ENCODE results near the gene FBXW10.
"Not testable (repeated sequence)": the region's sequence is repeated elsewhere in the genome, so short reads cannot be mapped to it uniquely, and the experiment has no call there.

Gene FBXW10

DNA sequence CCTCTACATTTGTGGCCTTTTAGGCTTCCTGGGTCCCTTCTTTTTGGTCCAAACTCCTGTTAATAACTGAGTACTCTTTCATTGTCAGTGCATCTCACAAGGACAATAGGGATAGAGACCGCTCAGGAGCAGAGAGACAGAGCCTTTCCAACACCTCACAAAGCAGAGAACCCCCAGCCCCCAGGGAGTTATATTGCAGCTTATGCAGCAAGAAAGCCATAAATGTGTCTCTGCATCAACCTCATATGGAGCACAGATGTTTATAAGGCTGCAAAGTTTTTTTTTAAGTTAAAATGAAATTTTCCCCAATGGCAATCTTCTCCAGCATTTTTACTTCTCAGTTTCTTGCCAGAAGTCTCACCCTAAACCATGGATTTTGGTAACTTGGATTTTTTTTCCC is 6.4 kb downstream of the FBXW10 start:
- not testable (repeated sequence) for DNase-seq (ENCODE audit: low read depth)

DNA sequence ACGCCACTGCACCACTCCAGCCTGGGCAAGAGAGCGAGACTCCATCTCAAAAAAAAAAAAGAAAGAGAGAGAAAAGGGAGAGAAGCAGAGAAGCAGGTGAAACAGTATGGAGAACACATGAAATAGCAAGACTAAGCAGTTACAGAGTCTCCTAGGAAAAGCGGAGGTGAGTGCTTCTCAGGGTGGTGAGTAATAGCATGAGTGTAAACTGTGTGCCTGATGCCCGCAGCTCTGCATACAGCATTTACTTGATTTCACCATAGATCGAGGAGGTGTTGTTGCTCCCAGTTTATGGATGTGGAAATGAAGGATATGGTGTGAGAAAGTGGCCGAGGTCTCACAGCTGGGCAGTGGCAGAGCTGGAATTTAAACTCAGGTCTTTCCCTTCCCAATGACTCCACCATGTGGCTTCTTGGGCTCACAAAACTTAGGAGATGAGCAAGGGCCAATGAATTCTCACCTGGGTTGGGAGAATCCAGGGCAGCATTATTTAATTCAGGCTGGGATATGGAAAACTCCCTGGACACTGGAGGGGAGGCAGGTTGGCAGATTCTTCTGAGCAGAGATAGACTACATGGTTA is 10.1 kb downstream of the FBXW10 start:
- DNase-seq (ENCODE audit: low read depth): not testable (repeated sequence)

DNA sequence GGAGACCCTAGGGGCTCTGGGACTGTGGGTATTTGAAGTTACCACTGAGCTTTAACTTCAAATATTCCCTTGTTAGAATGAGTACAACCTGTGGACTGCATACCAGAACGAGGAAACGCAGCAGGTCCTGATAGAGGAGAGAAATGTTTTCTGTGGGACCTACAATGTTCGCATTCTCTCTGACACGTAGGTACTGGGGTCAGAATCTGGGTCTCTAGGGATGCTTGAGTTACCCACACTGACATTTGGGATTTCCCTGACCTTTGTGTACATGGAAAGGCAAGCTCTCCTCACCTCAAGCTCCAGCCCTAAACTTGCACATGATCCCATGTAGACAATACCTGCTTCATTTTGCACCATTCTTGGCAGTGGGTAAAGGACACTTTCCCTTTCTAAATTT is 12.1 kb downstream of the FBXW10 start:
- not testable (repeated sequence) for DNase-seq (ENCODE audit: low read depth)

DNA sequence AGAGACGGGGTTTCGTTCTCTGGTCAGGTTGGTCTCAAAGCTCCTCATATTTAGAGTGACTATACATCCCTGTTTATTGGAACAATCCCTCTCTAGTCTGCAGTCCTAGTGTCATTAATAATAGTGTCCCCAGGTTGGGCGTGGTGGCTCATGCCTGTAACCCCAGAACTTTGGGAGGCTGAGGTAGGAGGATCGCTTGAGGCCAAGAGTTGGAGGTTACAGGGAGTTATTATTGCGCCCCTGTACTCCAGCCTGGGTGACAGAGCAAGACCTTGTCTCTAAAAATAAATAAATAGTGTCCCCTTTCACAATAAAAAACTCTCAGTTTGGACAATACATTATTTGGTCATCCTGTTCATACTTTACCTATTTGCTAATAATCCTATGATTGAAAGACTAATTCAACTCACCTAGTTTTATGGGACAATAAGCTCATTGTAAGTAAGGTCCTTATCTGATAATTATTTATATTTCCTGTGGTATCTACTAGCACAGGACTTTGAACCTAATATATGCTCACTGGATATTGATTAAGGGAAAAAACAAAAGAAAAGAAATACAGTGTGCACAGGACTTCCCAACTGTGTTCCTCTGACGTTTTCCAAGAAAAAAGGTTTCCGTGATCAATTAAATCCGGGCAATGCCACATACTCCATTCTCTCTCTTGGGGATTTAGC is 13.7 kb downstream of the FBXW10 start:
- DNase-seq (ENCODE audit: low read depth): not testable (repeated sequence)

DNA sequence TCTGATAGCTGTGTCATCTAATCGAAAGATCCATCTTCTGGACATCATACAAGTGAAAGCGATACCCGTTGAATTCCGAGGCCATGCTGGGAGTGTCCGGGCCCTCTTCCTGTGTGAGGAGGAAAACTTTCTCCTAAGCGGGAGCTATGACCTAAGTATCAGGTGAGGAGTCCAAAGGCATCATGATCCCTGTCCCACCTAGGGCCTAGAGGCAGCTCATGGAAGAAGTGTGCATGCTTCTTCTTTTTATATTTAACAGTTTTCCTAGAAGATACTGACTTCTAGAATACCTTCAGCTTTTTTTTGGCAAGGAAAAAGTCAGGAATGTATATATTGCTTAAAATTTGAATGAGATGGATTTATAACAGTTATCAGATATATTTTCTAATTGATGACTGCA is 14.5 kb downstream of the FBXW10 start:
- DNase-seq (ENCODE audit: low read depth): not testable (repeated sequence)

DNA sequence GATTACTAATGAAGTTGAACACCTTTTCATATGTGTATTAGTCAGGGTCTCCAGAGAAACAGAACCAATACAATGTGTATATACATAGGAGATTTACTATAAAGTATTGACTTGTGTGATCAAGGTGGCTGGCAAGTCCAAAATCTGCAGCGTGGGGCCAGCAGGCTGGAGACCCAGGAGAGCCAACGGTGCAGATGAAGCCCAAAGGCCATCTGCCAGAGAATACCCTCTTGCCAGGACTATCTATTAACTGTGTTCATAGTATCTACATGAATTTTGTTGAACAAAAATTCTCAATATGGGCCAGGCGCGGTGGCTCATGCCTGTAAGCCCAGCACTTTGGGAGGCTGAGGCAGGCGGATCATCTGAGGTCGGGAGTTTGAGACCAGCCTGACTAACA is 16.4 kb downstream of the FBXW10 start:
- DNase-seq (ENCODE audit: low read depth): not testable (repeated sequence)

DNA sequence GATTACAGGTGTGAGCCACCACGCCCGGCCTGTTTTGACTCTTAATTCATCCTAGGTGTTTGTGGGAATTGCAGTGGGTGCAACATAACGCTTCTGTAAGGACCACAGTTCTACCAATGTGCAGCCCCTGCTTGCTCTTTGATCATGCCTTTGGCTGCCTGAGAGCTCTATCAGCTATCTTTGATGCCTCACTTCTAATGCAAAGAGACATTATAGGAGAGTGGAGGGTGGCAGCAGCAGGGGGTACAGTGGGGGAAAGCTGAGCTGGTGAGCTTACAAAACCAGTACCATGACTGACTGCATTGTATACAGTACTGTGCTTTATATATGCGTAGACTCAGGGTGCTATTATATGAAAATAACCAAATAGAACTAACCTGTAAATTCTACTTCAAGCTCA is 26.7 kb downstream of the FBXW10 start:
- DNase-seq (ENCODE audit: low read depth): not testable (repeated sequence)

DNA sequence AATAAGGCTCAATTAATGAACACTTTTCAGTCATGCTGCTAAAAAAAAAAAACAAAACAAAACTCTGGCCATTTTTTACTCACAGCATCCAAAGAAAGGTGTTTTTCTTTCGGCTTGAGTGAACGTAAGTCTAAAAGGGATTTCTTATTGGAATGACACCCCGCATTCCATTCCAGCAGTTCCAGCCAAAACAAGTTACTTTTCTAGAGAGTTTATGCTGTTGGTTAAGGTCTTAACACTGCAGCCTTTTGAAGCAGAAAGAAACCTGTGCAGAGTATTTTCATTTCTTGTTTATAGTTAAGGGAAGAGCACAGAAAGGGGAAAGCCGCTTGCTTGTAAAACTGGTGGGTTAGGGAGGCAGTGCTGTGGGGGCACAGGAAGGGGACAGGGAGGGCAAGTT is 27.2 kb downstream of the FBXW10 start:
- not testable (repeated sequence) for DNase-seq (ENCODE audit: low read depth)

DNA sequence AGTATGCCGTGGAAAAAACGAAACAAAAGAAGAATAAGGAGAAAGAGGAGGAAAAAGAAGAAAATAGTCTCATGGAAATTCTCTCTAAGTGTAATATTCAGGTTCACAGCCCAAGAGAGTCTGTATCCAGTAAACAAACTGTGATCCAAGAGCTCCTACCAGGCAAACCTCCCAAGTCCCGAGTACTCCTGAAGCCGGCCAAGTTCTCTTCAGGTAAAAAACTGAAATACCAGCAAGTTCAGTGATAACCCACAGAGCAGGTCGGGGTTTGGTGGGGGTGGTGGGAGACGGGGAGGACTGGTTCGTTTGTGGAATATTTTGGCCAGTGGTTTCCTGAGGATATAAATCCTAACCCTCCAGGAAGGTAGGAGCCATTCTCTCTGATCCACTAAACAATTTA is 28.6 kb downstream of the FBXW10 start:
- DNase-seq (ENCODE audit: low read depth): no peak

DNA sequence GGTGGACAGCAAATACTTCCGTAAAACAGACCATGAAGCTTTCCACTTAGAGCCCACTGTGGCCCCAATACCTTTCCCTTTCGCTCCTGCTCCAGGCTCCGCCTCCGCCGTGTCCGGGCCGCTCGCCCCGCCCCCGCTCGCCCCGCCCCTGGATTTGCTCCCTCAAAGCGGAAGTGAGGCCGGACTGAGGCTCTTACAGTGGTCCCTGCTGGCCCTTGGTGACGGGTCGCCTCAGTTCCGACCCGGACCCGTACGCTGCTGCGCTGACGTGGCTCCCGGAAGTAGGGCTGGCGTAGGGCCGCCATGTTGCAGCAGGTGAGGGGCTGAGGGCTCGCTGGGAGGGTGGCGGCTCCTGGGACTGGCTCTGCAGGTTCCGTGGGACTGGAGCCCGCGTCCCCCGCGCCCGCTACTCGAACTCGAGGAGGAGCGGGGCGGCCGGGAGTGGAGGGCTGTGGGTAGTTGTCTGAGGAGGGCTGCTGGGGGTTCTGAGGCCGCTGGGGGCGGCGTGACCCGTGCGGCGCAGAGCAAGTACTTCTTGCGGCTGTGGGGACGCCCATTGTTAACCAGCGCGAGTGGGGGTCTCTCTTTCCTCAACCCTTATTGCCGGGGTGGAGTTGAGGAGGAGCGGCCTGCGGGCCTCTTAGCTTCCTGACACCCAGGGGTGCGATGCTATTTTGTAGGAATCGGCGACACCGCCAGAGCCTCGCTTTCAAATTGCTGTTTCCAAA is 37.3 kb downstream of the FBXW10 start, which contains the start of gene TVP23B:
Gene TVP23B (plus strand): TSS at position 193 of the 728 bp plus-strand sequence. CDS start 111 bp downstream, at position 304.
- DNase-seq (ENCODE audit: low read depth): peak; percentile 97

DNA sequence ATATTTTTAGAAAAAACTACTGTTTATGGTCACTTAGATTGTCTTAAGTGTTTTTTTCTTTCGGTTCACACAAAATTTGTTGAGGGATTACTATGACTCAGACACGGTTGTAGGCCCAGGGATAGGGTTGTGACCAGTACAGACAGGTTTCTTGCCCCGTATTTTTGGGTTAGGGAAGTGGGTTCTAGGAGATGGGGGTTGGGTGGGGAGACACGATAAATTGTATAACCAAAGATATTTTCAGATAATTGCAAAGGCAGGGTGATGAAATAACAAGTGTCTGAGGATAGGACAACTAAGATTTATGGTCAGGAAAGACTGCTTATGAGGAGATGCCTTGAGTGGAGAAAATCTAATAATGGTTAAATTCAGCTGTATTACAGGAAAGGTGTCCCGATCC is 38.0 kb downstream of the FBXW10 start:
- DNase-seq (ENCODE audit: low read depth): not testable (repeated sequence)

DNA sequence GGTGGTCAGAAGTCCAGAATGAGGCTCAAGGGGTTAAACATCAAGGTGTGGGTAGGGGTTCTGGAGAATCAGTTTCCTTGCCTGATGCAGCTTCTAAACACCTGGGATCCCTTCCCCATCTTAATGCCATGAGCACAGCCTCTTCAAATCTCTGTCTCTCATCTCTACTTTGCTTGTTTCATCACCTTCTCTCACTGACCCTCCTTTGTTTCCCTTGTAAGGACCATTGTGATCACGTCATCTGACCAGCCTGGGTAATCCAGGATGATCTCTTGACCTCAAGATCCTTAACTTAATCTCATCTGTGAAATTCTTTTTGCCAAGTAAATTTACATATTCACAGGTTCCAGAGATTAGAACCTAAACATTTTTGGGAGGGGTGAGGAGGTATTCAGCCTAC is 42.1 kb downstream of the FBXW10 start:
- not testable (repeated sequence) for DNase-seq (ENCODE audit: low read depth)

DNA sequence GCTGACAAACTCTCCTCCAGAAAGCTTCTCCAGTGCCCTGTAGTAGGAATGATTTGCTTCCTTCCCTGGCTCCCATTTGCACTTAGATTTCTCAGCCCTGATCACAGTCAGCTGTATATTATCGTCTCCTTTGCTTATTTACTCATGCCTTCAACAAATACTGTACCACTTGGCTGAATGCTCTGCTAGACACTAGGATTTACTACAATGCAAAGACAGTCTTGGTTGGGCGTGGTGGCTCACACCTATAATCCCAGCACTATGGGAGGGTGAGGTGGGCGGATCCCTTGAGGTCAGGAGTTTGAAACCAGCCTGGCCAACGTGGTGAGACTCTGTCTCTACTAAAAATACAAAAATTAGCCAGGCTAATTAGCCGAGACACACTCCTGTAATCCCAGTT is 43.0 kb downstream of the FBXW10 start:
- DNase-seq (ENCODE audit: low read depth): not testable (repeated sequence)

DNA sequence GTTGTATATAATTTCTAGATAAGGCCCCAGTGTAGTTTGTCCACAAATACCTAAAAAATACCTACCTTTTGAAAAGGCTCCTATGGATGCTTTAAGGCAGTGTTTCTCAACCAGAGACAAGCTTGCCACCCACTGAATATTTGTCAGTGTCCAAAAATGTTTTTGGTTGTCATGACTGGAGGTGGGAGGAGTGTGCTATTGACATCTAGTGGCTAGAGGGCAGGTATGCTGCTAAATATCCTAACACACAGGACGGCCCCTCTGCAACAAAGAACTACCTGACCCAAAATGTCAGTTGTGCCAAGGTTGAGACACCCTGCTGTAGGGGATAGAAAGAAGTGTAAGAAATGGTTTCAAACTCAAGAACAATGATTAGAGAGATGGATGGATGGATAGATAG is 47.5 kb downstream of the FBXW10 start:
- not testable (repeated sequence) for DNase-seq (ENCODE audit: low read depth)

DNA sequence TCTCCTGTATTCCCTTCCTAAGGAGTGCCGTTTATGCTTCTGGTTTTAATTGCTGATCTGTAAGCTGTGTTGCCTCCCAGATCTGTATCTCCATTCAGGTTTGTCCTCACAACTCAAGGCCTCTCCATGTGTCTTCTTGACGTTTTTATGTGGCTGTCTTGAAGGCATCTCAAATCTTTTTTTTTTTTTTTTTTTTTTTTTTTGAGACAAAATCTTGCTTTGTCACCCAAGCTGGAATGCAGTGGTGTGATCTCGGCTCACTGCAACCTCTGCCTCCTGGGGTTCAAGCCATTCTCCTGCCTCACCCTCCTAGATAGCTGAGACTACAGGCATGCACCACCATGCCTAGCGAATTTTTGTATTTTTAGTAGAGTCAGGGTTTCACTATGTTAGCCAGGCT is 51.0 kb downstream of the FBXW10 start:
- DNase-seq (ENCODE audit: low read depth): not testable (repeated sequence)

DNA sequence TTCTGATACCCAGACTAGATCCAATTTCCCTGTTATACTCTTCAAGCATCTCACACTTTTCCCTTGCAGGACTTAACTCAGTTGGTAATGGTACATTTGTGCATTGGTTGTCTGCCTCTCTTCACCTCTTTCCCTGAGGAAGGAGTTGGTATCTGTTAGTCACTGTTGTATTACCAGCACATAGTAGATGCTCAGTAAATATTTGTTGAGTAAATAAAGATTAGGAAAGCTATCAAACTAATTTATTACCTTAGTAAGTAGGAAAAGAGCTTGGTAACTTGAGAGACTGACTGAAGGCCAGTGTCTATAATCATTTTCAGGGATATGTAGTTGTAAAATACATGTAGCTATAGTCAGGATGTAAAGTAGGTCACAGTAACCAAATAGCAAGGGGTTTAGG is 53.0 kb downstream of the FBXW10 start:
- not testable (repeated sequence) for DNase-seq (ENCODE audit: low read depth)

DNA sequence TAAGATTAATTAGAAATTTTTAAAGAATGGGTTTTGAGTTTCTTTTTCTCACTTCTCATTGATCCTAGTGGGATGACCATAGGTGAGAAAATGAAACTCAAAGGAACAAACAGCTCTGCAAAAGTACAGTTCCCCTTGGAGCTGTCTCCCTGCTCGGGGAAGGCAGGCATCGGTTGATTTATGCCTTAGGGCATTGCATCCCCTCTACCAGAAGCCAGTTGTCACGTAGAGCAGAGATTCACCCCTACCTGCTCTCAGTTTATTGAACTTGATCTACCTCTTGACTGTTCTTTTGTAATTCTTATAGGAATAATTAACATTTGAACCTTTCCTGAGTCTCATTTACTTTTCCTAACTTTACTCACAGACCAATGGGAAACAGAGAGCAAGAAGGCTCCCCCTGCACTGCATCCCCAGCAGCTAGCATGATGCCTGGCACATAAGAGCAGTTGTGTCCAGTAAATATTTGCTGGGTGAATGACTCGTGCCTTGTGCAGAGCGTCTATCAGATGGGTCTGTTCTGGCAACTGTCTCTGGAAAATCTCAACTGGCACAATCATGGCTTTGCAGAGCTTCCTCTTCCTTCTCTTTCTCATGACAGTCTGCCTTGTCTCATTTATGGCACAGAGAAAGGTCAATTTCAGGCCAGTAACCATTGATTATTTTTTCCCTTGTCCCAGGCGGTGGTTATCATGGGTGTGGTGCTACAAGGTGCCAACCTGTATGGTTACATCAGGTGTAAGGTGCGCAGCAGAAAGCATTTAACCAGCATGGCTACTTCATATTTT is 59.8 kb downstream of the FBXW10 start:
- DNase-seq (ENCODE audit: low read depth): not testable (repeated sequence)

DNA sequence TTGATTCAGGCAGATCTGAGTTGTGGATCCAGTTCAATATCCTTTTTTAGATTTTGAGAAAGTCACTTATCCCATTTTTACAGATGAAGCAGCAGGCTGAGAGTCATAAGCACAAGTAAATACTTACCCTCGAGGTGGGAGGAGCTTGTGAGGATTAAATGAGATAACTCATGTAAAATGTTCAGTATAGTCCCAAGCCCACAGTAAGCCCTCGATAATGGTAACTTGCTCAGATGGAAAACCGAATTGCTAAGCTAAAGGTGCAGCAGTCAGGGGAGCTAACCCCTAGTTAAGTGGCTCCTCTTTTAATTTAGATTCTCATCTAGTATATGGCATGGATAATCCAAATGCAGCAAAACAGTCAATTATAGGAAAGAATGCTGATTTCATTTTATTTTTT is 72.1 kb downstream of the FBXW10 start:
- not testable (repeated sequence) for DNase-seq (ENCODE audit: low read depth)

DNA sequence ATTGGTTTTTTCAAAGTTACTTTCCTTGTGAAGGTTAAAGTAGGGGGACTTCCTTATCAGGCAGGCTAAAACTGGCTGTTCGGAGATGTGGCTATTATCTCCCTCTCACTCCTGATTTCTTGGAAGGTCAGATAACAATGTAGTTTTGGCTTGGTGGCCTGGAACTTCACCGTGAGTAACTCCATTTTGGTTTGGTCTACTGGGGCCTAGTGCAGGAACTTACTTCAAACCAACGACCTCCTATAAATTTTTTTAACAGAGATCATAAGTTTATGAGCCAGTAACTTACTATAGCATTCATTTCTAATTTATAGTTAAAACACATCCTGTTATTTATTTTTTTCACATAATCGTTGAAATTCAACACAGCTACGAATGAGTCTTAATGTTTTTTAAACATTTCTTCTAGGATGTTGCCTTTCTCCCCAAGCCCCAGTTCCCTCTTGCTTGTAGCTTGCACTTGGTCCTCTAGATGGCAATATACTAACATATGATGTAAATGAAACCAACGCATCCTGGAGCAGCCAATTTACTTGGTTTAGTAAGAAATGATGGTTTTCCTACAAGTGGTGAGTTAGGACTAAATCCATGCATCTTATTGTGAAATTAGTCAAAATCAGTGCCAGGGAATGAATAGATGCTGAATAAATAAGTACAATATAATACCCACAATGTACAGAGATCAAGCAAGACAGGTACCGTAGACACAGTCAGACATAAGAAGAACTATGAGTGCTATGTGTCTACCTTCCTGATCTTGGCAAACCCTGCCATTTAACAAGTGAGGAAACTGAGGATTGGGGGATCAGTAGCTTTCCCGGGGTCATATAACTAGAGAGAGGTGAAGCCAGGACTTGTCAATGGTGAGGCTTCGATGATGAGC is 72.9 kb downstream of the FBXW10 start:
- DNase-seq (ENCODE audit: low read depth): peak; percentile 16

DNA sequence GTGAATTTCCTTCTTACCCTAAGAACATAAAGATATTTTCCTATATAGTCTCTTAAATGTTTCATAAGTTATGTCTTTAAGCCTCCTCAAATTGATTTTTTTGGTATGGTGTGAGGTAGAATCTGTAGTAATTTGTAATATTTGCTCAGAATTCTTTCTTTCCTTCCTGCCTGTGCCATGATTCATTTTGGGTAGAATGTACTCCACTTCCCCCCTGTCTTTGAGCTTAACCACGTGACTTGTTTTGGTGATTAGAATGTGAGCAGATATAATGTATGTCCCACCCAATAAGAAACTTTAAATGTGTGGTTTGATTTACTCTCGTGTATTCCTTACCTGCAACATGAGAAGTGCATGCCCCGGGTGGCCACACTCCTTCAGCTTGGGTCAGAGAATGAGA is 77.6 kb downstream of the FBXW10 start:
- DNase-seq (ENCODE audit: low read depth): not testable (repeated sequence)

DNA sequence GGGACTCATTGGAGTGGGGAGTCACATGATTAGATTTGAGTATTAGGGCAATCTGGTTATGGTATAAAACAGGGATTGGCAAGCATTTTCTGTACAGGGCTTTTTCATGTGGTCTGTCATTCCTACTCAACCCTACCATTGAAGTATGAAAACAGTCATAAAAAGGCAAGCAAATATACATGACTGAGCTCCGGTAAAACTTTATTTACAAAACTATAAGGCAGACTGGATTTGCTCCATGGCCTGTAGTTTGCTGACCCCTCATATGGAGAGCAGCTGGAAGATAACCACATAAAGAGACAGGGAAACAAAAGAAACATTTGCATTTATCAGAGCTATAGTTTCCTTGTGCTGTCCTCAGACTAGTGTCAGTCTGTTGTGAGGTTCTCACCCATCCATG is 83.8 kb downstream of the FBXW10 start:
- DNase-seq (ENCODE audit: low read depth): not testable (repeated sequence)
